Islet precursor cell (in vitro differentiated cells): Measurements from ENCODE around the gene CLK1.
"Not testable (repeated sequence)": the region's sequence is repeated elsewhere in the genome, so short reads cannot be mapped to it uniquely, and the experiment has no call there.

ENCODE experiments used
- DNase-seq: peaks from one replicate; pipeline ENCODE4 v3.0.0-alpha.2; 2018

The CLK1 gene

GRCh38 chr2:200850512-200851256 is 13.8 kb downstream of the CLK1 start:
- peak; percentile 37 for DNase-seq

- DNase-seq = peak; percentile 11
These were observed 16.5 kb downstream of the CLK1 start for GRCh38 chr2:200847939-200848338.

GRCh38 chr2:200847269-200847668 is 17.2 kb downstream of the CLK1 start:
- no peak for DNase-seq

- peak; percentile 46 for DNase-seq
These were observed 18.7 kb downstream of the CLK1 start for GRCh38 chr2:200845669-200846325.

- peak; percentile 40 for DNase-seq
These were observed 19.3 kb downstream of the CLK1 start for GRCh38 chr2:200845194-200845593.

- peak; percentile 49 for DNase-seq
These were observed 20.2 kb downstream of the CLK1 start for GRCh38 chr2:200843993-200844948.

- DNase-seq = no peak
These were observed 24.9 kb downstream of the CLK1 start for GRCh38 chr2:200839513-200839912.

- DNase-seq = no peak
These were observed 29.8 kb downstream of the CLK1 start for GRCh38 chr2:200834701-200835100.

- no peak for DNase-seq
These were observed 35.2 kb downstream of the CLK1 start for GRCh38 chr2:200829258-200829655.

- no peak for DNase-seq
These were observed 35.7 kb downstream of the CLK1 start for GRCh38 chr2:200828572-200829257.

- no peak for DNase-seq
These were observed 36.4 kb downstream of the CLK1 start for GRCh38 chr2:200828104-200828503.

GRCh38 chr2:200821686-200822245 is 42.7 kb downstream of the CLK1 start:
- DNase-seq = no peak

GRCh38 chr2:200820573-200821234 is 43.8 kb downstream of the CLK1 start:
- no peak for DNase-seq

- DNase-seq = not testable (repeated sequence)
These were observed 45.7 kb downstream of the CLK1 start for GRCh38 chr2:200818732-200819131.

GRCh38 chr2:200814917-200815316 is 49.5 kb downstream of the CLK1 start:
- no peak for DNase-seq

GRCh38 chr2:200814276-200814815 is 50.1 kb downstream of the CLK1 start:
- no peak for DNase-seq

- DNase-seq = peak; percentile 90
These were observed 52.1 kb downstream of the CLK1 start for GRCh38 chr2:200812122-200813022.

- DNase-seq = peak; percentile 98
These were observed 52.9 kb downstream of the CLK1 start, which contains the start of gene BZW1 for GRCh38 chr2:200811333-200812121. TSS of gene BZW1 (plus strand) at chr2:200811910. CDS start at chr2:200813218, 1,308 bp downstream.

- DNase-seq = no peak
These were observed 53.5 kb downstream of the CLK1 start for GRCh38 chr2:200810998-200811332.
